Endothelial cell of umbilical vein (primary cell): ENCODE data around the gene S100P. TPM values are rescaled to one million over a fixed set of nuclear protein-coding genes. Genes with fewer than 3 reads are reported as not detected.

Experiments used
- BruUV-seq: library from RNA; stranded (reverse); fragments of 400-500 nt; replicated peaks from 2 replicates; lab custom pipeline; 2021; lab: Mats Ljungman, UMichigan
- CTCF ChIA-PET: fragments of 300-600, 350-600 bp; sonication (Branson Sonifier 250); formaldehyde crosslinking; loops from one replicate; lab custom pipeline; 2021; ENCODE audit warnings: antibody characterized with exemption, inconsistent platforms; lab: Charles Lee
- POLR2A ChIA-PET: fragments of 300-600, 350-600 bp; sonication (Branson Sonifier 250); formaldehyde crosslinking; loops from one replicate; lab custom pipeline; 2021; ENCODE audit warnings: antibody characterized with exemption, inconsistent platforms; lab: Charles Lee
- DNase-seq: peaks from one replicate; pipeline ENCODE4 v3.0.0-alpha.2; 2011; ENCODE audit warnings: low read depth, low spot score
- FAIRE-seq: peaks from 2 replicates; lab custom pipeline; 2011; peaks lifted over from hg19 to GRCh38; lab: Jason Lieb, UNC
- H2AFZ ChIP-seq: 2 replicates; pipeline ENCODE4 v1.6.0; 2012; ENCODE audit warnings: low read depth, low read length, control low read depth, inconsistent platforms
- H3K27ac ChIP-seq: 2 replicates; pipeline ENCODE4 v1.5.1; 2011; ENCODE audit warnings: low read depth, mild to moderate bottlenecking, control low read depth, low read length, moderate library complexity; ENCODE audit not compliant: insufficient read depth
- H3K27me3 ChIP-seq, 2 experiments: 2 replicates each; pipeline versions ENCODE4 v1.6.0 to v1.6.1; 2011; ENCODE audit warnings: low read length in 2 of 2, mixed read lengths in 1 of 2; ENCODE audit not compliant: control insufficient read depth in 2 of 2, insufficient read depth in 2 of 2
- H3K36me3 ChIP-seq, 2 experiments: 2 replicates in 1 of 2; 3 replicates in 1 of 2; pipeline ENCODE4 v1.5.1; 2011; ENCODE audit warnings: low read length in 2 of 2, mild to moderate bottlenecking in 1 of 2, moderate library complexity in 1 of 2; ENCODE audit not compliant: control insufficient read depth in 2 of 2, insufficient read depth in 2 of 2; ENCODE audit errors: extremely low read depth in 1 of 2
- H3K4me1 ChIP-seq: 3 replicates; pipeline ENCODE4 v1.5.1; 2011; ENCODE audit warnings: mild to moderate bottlenecking, low read length; ENCODE audit not compliant: control insufficient read depth, insufficient read depth; ENCODE audit errors: extremely low read depth
- H3K4me2 ChIP-seq: 2 replicates; pipeline ENCODE4 v1.6.1; 2011; ENCODE audit warnings: low read length, control low read depth, mixed read lengths; ENCODE audit not compliant: insufficient read depth
- H3K4me3 ChIP-seq, 3 experiments: fragments of 200-600 bp in 1 of 3; sonication (generic), shearing (Covaris generic) in 1 of 3; replicated peaks in 1 of 3; 2 replicates each; pipeline ENCODE4 v1.5.1; 2011 to 2016; ENCODE audit warnings: control low read depth in 3 of 3, low read length in 3 of 3, mild to moderate bottlenecking in 2 of 3, inconsistent platforms in 1 of 3, low read depth in 1 of 3, moderate library complexity in 1 of 3; ENCODE audit not compliant: insufficient read depth in 1 of 3
- H3K79me2 ChIP-seq: 2 replicates; pipeline ENCODE4 v1.6.0; 2012; ENCODE audit warnings: low read length, inconsistent platforms; ENCODE audit not compliant: control insufficient read depth, insufficient read depth
- H3K9ac ChIP-seq: replicated peaks from 2 replicates; pipeline ENCODE3; 2011; ENCODE audit warnings: low read length, control low read depth; ENCODE audit not compliant: insufficient read depth; ENCODE audit errors: extremely low read depth
- H3K9me1 ChIP-seq: replicated peaks from 3 replicates; pipeline ENCODE4 v1.6.0; 2011; ENCODE audit warnings: mild to moderate bottlenecking, low read length; ENCODE audit not compliant: control insufficient read depth, insufficient read depth; ENCODE audit errors: extremely low read depth
- H3K9me3 ChIP-seq: replicated peaks from 2 replicates; pipeline ENCODE4 v1.5.1; 2012; ENCODE audit warnings: low read length, inconsistent platforms; ENCODE audit not compliant: control insufficient read depth, insufficient read depth
- H4K20me1 ChIP-seq: replicated peaks from 2 replicates; pipeline ENCODE3; 2011; ENCODE audit warnings: mild to moderate bottlenecking, low read length; ENCODE audit not compliant: control insufficient read depth, insufficient read depth; ENCODE audit errors: extremely low read depth
- CTCF ChIP-seq, 2 donors: IDR thresholded peaks; 1 replicate in 1 of 2; 2 replicates in 1 of 2; pipeline ENCODE4 v1.5.1; 2011; ENCODE audit warnings: low read length in 2 of 2, mild to moderate bottlenecking in 2 of 2, moderate library complexity in 2 of 2, control low read depth in 1 of 2, inconsistent platforms in 1 of 2, low read depth in 1 of 2; ENCODE audit not compliant: insufficient read depth in 1 of 2; ENCODE audit errors: extremely low read depth in 1 of 2
- GATA2 ChIP-seq: IDR thresholded peaks from 2 replicates; pipeline ENCODE4 v1.7.0; 2011; ENCODE audit warnings: low read depth, mild to moderate bottlenecking, moderate library complexity, mixed read lengths, low read length; ENCODE audit not compliant: insufficient read length, insufficient read depth
- POLR2AphosphoS5 ChIP-seq: IDR thresholded peaks from 2 replicates; pipeline ENCODE4 v1.6.1; 2012; ENCODE audit warnings: low read depth, mild to moderate bottlenecking, control low read depth, low read length, moderate library complexity; ENCODE audit not compliant: insufficient read depth
- dilution Hi-C: fragments of 300-500 bp; cut with MboI; formaldehyde crosslinking; loops from one replicate; pipeline ENCODE4 v1.15.0; 2019; ENCODE audit warnings: low sequenced_read_pairs; ENCODE audit not compliant: extremely low pct_ligation_motif_present
- intact Hi-C: fragments of 100-400 bp; cut with micrococcal nuclease; formaldehyde crosslinking; loops from one replicate; pipeline ENCODE4 v1.10.0; 2022
- polyA plus RNA-seq, 4 experiments: library from polyadenylated mRNA; depleted of rRNA in 3 of 4; stranded (reverse) in 3 of 4; unstranded in 1 of 4; fragments of >200 nt; gene quantifications; 2 replicates each; pipeline versions ENCODE4 v1.2.1 to v1.2.3, GENCODE V29; 2011 to 2012; ENCODE audit warnings: missing spikeins in 1 of 4
- total RNA-seq: library from RNA; stranded (reverse); gene quantifications from 2 replicates; pipeline ENCODE4 v1.2.3, GENCODE V29; 2021

The S100P gene
- total and polyA plus RNA-seq, 2 donors (not counting 3 experiments of a cell fraction or from before 2014, with no cell fraction given), result not detected

DNA sequence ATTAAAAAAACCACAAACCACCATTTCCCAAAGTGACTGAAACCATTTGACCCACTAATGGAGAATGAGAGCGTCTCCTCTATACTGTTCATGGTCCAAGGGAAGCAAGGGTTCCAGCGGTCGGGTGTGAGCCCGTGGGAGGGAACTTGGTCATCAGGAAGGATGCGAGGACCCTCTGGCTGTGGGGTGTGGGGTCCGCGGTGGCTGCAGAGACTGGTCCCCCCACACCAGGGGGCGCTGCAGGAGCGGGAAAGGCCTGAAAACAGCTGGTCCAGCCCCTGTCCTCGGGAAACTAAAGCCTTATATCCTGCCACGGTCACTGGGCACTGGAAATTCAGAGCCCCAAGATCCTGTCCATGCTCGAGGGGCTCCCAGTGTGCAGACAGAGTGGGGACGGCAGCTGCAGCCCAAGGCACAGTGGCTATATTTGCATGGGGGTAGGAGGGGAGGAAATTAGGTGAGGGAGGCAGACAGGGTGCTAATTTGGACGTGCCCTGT lies 26.6 kb downstream of the S100P start:
- Histone ChIP-seq H3K9me3 (no peaks in the 10 kb centered on the region), H3K4me2 (no peak overlapping the region), H2AFZ (peak overlapping the region; percentile 4), H3K36me3 (no peaks in the 10 kb centered on the region), H3K79me2 (peaks cover 15% of the 10 kb centered on the region), H4K20me1 (no peaks in the 10 kb centered on the region), H3K27ac (no peak overlapping the region), H3K9me1 (no peaks in the 10 kb centered on the region), H3K27me3 (no peaks in the 10 kb centered on the region), H3K4me3 (no peak overlapping the region), H3K4me1 (peaks cover 10% of the 10 kb centered on the region), H3K9ac (no peak overlapping the region)
- ChIA-PET POLR2A (no interaction called here), CTCF (interaction anchor here (0.6 to 6.7 kb wide), 41 partner anchors 8 to 369 kb away, joined by 3 to 353 read pairs (median 4); partner anchors contain the start of genes GRPEL1, MRFAP1L1 and TBC1D14)
- dilution Hi-C loops, result no loop called here
- intact Hi-C loops, result loop anchor here (1.0 to 2.0 kb wide), 4 partner anchors 62 to 350 kb away; partner anchors contain the start of gene KIAA0232
- no peak for TF ChIP-seq POLR2AphosphoS5
- peak; percentile 94 to 97 for TF ChIP-seq CTCF (IDR thresholded peaks at IDR 0.05; ENCODE audit: extremely low read depth in 1 of 2, insufficient read depth in 1 of 2, low read depth in 1 of 2, low read length in 2 of 2)
- BruUV-seq, result no TSS peak
- peak; percentile 84 for FAIRE-seq
- peak; percentile 60 for DNase-seq

DNA sequence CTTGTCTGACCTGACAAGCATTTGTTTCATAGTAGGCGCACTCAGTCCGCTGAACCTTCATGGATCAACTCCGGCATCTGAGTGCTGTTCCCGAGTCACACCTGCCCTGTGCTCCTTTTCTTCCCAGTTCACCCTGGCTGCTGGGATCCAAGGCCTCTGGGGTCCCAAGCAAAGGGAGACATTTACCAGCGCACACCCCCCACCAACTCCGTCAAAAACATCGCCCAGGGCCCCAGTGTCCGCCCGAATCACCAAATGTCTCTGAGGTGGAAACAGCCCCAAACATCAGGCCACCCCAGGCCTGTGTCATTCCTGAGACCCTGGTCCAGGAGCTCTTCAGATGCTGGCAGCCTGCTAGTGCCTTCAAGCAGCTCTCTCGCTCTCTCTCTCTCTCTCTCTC lies 27.4 kb downstream of the S100P start:
- H3K36me3 ChIP-seq, result no peaks in the 10 kb centered on the region
- H3K9ac ChIP-seq, result no peak overlapping the region
- peaks cover 15% of the 10 kb centered on the region for H3K79me2 ChIP-seq
- intact Hi-C loops, result loop anchor here (2.0 kb wide), 1 partner anchor 262 kb away; no protein-coding TSS in a partner anchor
- H2AFZ ChIP-seq, result no peak overlapping the region
- FAIRE-seq (no peak), DNase-seq (no peak)
- CTCF ChIA-PET, result interaction anchor here (1.3 to 6.7 kb wide), 4 partner anchors 48 to 287 kb away, joined by 4 to 353 read pairs (median 10); partner anchors contain the start of gene TBC1D14
- no peak for TF ChIP-seq GATA2
- dilution Hi-C loops, result no loop called here
- H3K9me1 ChIP-seq, result no peaks in the 10 kb centered on the region
- H3K4me2 ChIP-seq, result no peak overlapping the region
- BruUV-seq, result no TSS peak
- POLR2A ChIA-PET, result no interaction called here
- no peak overlapping the region for H3K4me3 ChIP-seq
- no peaks in the 10 kb centered on the region for H3K27me3 ChIP-seq
- peaks cover 10% of the 10 kb centered on the region for H3K4me1 ChIP-seq
- no peaks in the 10 kb centered on the region for H4K20me1 ChIP-seq
- no peaks in the 10 kb centered on the region for H3K9me3 ChIP-seq
- H3K27ac ChIP-seq, result no peak overlapping the region
